Activated CD8-positive, alpha-beta memory T cell treated with anti-CD3 and anti-CD28 coated beads, Interleukin-2, amount 10 ng/mL, durations not matched to agents 7 days and 5 days (primary cell): ENCODE data around the gene TFE3. TPM values are rescaled to one million over a fixed set of nuclear protein-coding genes. Genes with fewer than 3 reads are reported as not detected.

Experiments
- ATAC-seq: fragments of 150-1000 bp; cut with Tn5 transposase; one replicate; pipeline ENCODE4 v1.10.0; 2021; ENCODE audit warnings: moderate library complexity
- CTCF ChIA-PET: fragments of 350-600 bp; sonication (Branson Sonifier 250); formaldehyde crosslinking; loops from one replicate; lab custom pipeline; 2021; ENCODE audit warnings: antibody characterized with exemption; lab: Charles Lee
- DNase-seq: peaks from one replicate; pipeline ENCODE4 v3.0.0-alpha.2; 2020
- H3K27ac Mint-ChIP-seq: one replicate; pipeline ENCODE4 v1.8.0; 2021; ENCODE audit warnings: mild to moderate bottlenecking, mixed read lengths
- H3K27me3 Mint-ChIP-seq: one replicate; pipeline ENCODE4 v1.8.0; 2021; ENCODE audit warnings: mixed read lengths
- H3K36me3 Mint-ChIP-seq: one replicate; pipeline ENCODE4 v1.8.0; 2021; ENCODE audit warnings: mild to moderate bottlenecking, mixed read lengths
- H3K4me1 Mint-ChIP-seq: one replicate; pipeline ENCODE4 v1.8.0; 2021; ENCODE audit warnings: mixed read lengths
- H3K4me3 Mint-ChIP-seq: one replicate; pipeline ENCODE4 v1.8.0; 2021; ENCODE audit warnings: mild to moderate bottlenecking, moderate library complexity, mixed read lengths
- H3K9me3 Mint-ChIP-seq: one replicate; pipeline ENCODE4 v1.8.0; 2022; ENCODE audit warnings: low read depth, mixed read lengths
- total RNA-seq, 2 experiments: library from RNA; stranded (reverse); gene quantifications; one replicate each; pipeline ENCODE4 v1.2.3, GENCODE V29; 2021

TFE3 gene, protein sequence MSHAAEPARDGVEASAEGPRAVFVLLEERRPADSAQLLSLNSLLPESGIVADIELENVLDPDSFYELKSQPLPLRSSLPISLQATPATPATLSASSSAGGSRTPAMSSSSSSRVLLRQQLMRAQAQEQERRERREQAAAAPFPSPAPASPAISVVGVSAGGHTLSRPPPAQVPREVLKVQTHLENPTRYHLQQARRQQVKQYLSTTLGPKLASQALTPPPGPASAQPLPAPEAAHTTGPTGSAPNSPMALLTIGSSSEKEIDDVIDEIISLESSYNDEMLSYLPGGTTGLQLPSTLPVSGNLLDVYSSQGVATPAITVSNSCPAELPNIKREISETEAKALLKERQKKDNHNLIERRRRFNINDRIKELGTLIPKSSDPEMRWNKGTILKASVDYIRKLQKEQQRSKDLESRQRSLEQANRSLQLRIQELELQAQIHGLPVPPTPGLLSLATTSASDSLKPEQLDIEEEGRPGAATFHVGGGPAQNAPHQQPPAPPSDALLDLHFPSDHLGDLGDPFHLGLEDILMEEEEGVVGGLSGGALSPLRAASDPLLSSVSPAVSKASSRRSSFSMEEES
- 10 to 100 TPM; 29.4 to 34.1 TPM for total RNA-seq

DNA sequence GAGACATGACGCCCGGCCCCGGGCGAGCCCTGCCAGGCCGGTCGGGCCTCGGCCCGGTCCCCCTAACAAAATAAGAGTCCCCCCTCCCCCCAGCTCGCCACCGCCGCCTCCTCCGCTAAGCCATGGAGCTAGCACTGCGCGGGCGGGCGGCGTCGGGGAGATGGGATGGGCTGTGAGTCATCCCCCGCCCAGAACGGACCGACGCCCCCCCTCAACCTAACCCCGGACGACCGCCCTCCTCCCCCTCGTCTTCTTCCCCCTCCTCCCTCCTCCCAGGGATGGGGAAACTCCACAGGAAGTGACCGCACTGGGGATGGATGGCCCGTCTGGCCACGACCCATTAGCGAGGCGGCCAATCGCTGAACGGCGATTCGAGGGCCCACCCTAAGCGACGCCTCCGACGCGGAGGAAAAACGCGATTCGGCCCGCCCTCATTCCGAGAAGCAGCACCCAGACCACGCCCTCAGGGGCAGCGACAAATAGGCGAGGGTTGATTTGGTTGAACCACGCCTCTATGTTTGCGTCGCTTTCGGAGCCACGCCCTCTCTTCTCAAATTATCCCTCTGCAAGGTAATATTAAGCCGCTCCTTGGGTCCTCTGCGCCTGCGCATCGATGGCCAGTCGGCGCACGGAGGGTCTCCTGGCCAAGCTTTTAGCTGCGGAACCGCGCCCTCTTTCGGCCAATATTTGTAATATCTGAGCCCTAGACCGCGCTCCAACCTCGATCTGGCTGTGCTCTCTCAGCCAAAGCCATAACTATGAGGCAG, at the start of gene TFE3:
TFE3 (minus strand) TSS at position 138 of the 767 bp plus-strand sequence; CDS start at position 7, 131 bp downstream.
- CTCF ChIA-PET = interaction anchor here (0.9 to 2.3 kb wide), 9 partner anchors 12 to 146 kb away, joined by 3 to 9 read pairs (median 4); partner anchors contain the start of genes GRIPAP1, OTUD5, PQBP1 and TIMM17B
- no peaks in the 10 kb centered on the region for H3K9me3 Mint-ChIP-seq
- peak within 1 kb of the TSS; percentile 89 for H3K4me3 Mint-ChIP-seq
- H3K4me1 Mint-ChIP-seq = peaks cover 34% of the 10 kb centered on the region
- peak within 1 kb of the TSS; percentile 90 for H3K27ac Mint-ChIP-seq
- peak; percentile 98 for DNase-seq
- H3K36me3 Mint-ChIP-seq = peaks cover 6% of the 10 kb centered on the region
- ATAC-seq = peak; percentile 89
- H3K27me3 Mint-ChIP-seq = no peaks in the 10 kb centered on the region

DNA sequence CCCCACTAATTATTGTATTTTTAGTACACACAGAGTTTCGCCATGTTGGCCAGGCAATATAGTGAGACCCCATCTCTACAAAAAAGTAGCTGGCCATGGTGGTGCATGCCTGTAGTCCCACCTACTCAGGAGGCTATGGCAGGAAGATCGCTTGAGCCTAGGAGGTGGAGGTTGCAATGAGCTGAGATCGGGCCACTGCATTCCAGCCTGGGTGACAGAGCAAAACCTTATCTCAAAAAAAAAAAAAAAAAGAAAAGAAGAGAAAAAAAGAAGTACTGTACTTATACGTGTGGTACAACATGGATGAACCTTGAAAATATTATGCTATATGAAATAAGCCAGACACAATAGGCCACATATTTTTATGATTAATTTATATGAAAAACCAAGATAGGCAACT, 46.4 kb upstream of the TFE3 start:
- Mint-ChIP-seq H3K27me3 (no peaks in the 10 kb centered on the region), H3K9me3 (no peaks in the 10 kb centered on the region), H3K36me3 (no peaks in the 10 kb centered on the region), H3K4me3 (no peak overlapping the region), H3K27ac (no peak overlapping the region), H3K4me1 (no peaks in the 10 kb centered on the region)
- CTCF ChIA-PET = no interaction called here
- ATAC-seq (no peak), DNase-seq (no peak)

DNA sequence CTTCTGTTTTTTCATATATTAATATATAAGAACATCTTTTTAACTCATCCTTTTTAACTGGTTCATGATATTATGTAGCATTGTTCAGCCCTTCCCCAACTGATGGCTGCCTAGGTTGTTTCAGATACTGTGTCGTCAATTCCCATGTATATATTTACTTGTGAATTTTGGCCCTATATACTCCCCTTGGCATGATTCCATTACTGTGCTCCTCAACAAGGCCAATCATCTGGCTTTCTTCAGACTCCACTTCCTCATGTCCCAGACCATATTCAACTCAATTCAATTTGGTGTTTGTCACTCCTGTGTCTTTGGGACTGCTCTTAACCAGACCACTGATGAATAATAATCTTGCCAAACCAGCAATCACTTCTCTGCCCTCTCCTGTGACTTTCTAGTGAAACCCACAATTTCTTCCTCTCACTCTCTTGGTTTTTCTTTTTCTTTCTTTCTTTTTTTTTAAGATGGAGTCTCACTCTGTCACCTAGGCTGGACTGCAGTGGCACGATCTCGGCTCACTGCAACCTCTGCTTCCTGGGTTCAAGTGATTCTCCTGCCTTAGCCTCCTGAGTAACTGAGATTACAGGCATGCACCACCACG, 39.2 kb upstream of the TFE3 start:
- Mint-ChIP-seq H3K4me1 (peaks cover 20% of the 10 kb centered on the region), H3K4me3 (peak overlapping the region; percentile 28), H3K36me3 (peaks cover 3% of the 10 kb centered on the region), H3K27me3 (no peaks in the 10 kb centered on the region), H3K9me3 (no peaks in the 10 kb centered on the region), H3K27ac (no peak overlapping the region)
- CTCF ChIA-PET = no interaction called here
- no peak for DNase-seq
- ATAC-seq = no peak

DNA sequence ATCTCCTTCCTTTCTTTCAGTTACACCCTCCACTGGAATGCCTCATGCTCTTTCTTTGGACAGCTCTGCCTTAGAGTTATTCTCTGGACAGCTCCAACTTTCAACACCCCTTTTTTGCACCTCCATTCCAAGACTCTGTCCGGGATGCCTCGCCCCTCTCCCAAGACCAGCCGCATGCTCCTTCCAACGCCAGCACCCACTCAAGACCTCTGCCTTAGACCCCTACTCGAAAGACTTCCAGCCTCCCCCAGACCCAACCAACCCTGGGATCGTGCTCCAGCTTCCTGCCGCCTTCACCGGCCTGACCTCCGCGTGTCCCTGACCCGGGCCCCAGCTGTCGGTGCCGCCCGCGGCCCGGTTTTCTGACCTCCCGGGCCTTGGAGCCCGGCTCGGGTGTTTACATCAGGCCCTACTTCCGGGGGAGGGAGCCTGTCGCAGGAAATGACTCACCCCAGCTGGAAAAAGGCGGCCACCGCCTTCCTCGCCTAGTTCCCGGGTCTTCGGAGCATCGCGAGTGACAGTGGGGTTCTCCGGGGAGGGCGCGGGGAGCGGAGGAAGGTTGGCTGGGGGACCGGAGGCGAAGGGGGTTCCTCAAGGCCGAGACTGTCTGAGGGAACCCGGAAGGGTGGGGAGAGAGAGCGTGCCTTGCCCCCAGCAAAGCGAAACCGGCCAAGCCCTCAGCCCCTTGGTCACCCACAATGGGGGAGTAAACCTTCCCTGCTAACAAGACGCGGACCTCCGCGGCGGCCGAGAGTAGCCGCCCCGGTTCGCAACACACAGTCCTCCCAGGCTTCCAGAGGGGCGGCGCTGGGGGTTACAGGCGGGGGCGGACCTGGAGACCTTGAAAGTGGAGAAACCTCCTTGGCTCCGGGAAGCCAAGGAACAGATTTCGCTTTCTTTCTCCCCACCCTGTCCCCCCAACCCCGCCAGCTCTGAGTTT, 36.6 kb upstream of the TFE3 start, which contains the start of gene WDR45:
WDR45 (minus strand) TSS at position 399 of the 940 bp plus-strand sequence. CDS start 1,792 bp downstream, outside the sequence.
- CTCF ChIA-PET = interaction anchor here (0.7 to 1.4 kb wide), 6 partner anchors 17 to 540 kb away, joined by 3 to 6 read pairs (median 3); partner anchors contain the start of gene TBC1D25
- Mint-ChIP-seq H3K27me3 (no peaks in the 10 kb centered on the region), H3K9me3 (no peaks in the 10 kb centered on the region), H3K27ac (peak within 1 kb of the TSS; percentile 97), H3K4me3 (peak within 1 kb of the TSS; percentile 90), H3K36me3 (peaks cover 7% of the 10 kb centered on the region), H3K4me1 (peaks cover 20% of the 10 kb centered on the region)
- peak; percentile 89 for ATAC-seq
- DNase-seq = peak; percentile 86

DNA sequence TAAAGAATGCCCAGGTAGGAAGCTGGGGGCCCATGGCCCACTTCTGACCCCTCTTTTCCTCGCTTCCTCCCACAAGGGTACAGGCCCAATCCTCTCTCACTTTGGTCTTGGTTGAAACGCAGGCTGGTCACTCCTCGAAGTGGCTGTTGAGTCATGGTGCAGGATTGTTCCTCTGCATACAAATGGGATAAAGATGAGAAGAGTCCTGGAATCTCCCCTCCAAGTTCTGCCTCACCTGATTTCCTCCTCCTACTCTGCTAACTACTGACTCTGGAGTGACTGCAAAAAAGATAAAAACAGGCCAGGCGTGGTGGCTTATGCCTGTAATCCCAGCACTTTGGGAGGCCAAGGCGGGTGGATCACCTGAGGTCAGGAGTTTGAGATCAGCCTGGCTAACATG, 34.8 kb upstream of the TFE3 start:
- Mint-ChIP-seq H3K36me3 (peaks cover 7% of the 10 kb centered on the region), H3K9me3 (no peaks in the 10 kb centered on the region), H3K4me3 (no peak overlapping the region), H3K27ac (no peak overlapping the region), H3K27me3 (no peaks in the 10 kb centered on the region), H3K4me1 (peaks cover 23% of the 10 kb centered on the region)
- ATAC-seq (no peak), DNase-seq (no peak)
- CTCF ChIA-PET = no interaction called here

DNA sequence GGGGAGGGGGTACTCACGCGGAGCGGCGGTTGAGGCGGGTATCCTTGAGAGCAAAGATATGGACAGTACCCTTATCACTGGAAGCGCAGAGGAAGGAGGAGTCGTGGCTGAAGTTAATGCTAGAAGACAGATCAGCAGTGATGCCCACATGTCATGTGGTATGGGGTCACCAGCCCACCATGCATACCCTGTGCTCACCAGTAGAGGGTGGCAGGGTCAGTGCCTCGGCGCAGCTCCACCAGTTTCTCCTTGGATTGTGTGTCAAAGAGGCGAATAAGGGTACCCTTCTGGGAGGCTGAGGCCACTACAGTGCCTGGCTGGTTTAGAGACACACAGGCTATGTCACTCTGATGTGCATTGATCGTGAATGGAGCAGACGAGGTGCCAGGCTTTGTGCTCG, 32.2 kb upstream of the TFE3 start:
- Mint-ChIP-seq H3K9me3 (no peaks in the 10 kb centered on the region), H3K27ac (no peak overlapping the region), H3K36me3 (peaks cover 15% of the 10 kb centered on the region), H3K4me1 (peaks cover 21% of the 10 kb centered on the region), H3K4me3 (no peak overlapping the region), H3K27me3 (no peaks in the 10 kb centered on the region)
- no peak for DNase-seq
- ATAC-seq = no peak
- CTCF ChIA-PET = no interaction called here

DNA sequence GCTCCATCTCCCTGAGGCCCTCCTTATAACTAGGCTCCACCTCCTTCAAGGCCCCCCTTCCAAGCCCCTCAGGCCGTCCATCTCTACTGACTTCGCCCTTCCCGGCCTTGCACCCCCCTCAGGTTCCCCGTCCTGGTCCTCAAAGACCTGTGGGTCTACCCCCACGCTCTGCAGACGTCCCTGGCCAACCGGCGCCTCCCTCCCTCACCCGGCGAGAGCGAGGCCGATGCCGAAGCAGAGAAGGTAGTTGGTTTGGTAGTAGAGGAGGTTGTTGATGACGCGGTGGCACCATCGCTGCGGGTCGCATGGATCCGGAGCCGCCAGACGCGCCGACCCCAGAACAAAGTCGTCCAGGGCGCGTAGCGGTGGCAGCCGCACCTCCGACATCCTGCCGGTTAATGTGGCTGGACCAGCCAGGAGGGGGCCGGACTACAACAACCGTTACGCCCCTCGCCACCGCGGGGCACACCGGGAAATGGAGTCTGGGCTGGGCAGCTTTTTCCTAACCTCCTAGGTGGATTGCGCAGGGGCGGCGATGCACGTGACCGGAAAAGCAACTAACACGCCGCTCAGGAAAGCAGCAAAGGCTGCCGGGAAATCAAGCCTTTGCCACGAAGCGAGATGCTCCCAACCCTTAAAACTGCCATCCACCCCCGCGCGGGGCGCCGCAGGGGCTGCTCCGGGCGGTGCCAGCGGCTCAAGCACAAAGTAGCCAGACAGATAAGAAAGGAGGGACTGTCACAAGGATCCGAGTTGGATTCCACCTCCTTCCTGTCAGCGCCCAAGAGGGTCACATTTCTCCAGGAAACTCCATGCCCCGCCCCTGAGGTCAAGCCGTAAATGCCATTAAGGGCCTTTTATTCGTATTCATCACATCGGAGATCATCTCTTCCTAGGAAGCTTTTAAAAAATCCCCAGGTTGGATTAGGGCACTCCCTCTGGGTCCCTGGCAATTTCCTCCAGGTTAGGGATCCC, 30.7 kb upstream of the TFE3 start, which contains the start of gene PRAF2:
PRAF2 (minus strand) TSS at position 402 of the 975 bp plus-strand sequence; CDS start at position 387, 15 bp downstream.
- Mint-ChIP-seq H3K9me3 (no peaks in the 10 kb centered on the region), H3K27me3 (no peaks in the 10 kb centered on the region), H3K4me3 (peak within 1 kb of the TSS; percentile 82), H3K4me1 (peaks cover 15% of the 10 kb centered on the region), H3K36me3 (peaks cover 13% of the 10 kb centered on the region), H3K27ac (peak within 1 kb of the TSS; percentile 77)
- DNase-seq = peak; percentile 94
- peak; percentile 98 for ATAC-seq
- CTCF ChIA-PET = interaction anchor here (0.6 kb wide), 1 partner anchor 97 kb away, joined by 3 read pairs; no protein-coding TSS in a partner anchor

DNA sequence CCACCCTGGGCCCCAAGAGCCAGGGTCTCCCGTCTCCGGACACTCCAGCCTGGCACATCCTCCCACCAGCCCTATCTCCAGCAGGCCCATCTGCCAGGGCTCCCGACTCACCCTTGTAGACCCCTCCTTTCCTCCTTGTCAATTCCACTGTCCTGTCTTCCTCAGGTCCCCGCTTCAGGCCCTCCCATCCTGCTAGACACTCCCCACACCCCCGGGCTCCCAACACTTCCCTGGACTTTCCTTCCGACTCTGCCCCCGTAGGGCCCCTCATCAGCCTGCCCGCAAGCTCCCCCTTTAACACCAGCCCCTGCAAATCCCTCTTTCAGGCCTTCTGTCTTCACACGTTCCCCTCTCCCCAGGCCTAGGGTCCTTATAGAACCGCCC, 29.5 kb upstream of the TFE3 start:
- ATAC-seq (no peak), DNase-seq (no peak)
- Mint-ChIP-seq H3K4me3 (peak overlapping the region; percentile 82), H3K9me3 (no peaks in the 10 kb centered on the region), H3K27me3 (no peaks in the 10 kb centered on the region), H3K4me1 (peaks cover 10% of the 10 kb centered on the region), H3K27ac (peak overlapping the region; percentile 77), H3K36me3 (peaks cover 13% of the 10 kb centered on the region)
- CTCF ChIA-PET = no interaction called here

DNA sequence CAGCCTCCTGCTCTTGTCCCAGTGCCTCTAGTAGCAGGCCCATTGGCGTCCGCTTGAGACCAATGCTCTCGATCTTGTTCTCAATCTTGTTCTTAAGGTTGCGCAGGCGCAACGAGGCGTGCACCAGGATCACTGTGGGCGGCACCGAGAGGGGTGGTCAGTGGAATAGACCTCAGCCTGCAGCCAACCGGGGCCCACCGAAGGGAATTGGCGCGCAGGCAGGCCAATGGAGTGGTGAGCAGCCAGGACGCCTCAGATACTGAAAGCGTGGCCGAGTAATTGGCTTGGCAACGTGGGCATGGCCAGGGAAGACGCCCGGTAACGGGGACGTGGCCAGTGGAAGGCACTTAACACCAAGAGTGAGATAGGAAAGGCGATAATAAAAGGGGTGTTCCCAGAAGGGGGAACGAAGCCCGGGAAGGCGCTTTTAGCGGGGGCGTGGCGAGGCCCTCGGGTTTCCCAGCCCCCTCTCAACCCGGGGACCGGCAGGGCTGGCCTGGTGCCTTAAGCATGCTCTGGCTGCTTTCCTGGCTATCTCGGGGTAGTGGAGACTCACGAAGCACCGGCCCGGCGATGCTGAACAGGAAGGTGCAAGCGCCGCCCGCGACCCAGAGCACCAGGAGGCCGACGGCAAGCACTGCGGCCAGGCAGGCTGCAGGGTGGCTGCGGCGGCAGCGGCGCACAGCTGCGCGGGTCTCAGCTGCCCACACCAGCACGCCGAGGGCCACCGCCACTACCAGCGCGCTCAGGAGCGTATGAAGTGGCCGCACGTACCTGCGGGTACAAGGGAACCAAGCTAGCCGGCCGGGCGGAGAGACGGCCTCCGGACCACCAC, 28.9 kb upstream of the TFE3 start:
- ATAC-seq = no peak
- Mint-ChIP-seq H3K36me3 (peaks cover 13% of the 10 kb centered on the region), H3K9me3 (no peaks in the 10 kb centered on the region), H3K27me3 (no peaks in the 10 kb centered on the region), H3K4me1 (peaks cover 10% of the 10 kb centered on the region), H3K27ac (no peak overlapping the region), H3K4me3 (no peak overlapping the region)
- CTCF ChIA-PET = no interaction called here
- no peak for DNase-seq

DNA sequence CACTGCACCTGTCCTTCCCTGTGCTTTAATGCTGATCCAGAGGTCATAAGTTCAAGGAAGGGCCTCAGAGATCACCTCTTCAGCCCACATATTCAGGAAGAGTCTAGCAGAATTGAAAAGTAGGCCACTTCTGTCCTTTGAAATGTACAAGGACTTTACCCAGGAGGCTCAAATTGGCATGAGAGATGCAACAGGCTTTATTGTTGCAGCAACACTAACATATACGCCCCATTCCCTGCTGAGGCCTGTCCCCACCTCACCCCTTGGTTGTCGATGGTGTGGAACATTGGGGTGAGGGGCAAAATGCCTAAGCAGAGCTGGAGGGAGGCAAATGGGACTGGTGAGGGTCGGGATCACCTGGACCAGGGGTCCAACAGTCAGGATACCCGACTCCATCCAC, 27.8 kb upstream of the TFE3 start:
- DNase-seq (no peak), ATAC-seq (no peak)
- Mint-ChIP-seq H3K36me3 (peaks cover 13% of the 10 kb centered on the region), H3K27me3 (no peaks in the 10 kb centered on the region), H3K4me3 (no peak overlapping the region), H3K4me1 (peaks cover 10% of the 10 kb centered on the region), H3K9me3 (no peaks in the 10 kb centered on the region), H3K27ac (no peak overlapping the region)
- CTCF ChIA-PET = no interaction called here
